GM10847 (cell line): Measurements from ENCODE around the gene HOMER1.

Source experiments
- POLR2A ChIP-seq: IDR thresholded peaks from 2 replicates; pipeline ENCODE4 v1.6.1; 2011; ENCODE audit not compliant: insufficient read length; ENCODE audit errors: extremely low read depth

Gene HOMER1

DNA sequence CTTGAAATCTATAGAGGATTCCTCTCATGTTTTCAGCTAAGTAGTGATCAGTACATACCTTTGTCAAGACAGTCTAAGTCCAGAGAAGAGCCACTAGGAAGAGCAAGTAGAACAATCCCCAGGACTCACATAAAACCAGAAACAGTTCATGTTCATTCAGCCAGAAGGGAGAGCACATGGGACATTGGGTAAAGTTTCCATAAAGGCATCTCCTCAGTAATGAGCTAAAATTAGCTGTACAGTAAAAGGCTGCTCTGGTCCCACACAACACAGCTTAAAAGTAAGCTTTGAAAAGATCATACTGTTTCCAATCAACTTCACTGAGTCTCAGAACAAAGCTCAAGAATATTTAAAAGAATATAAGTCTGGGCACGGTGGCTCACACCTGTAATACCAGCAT, 32.4 kb downstream of the HOMER1 start:
- TF ChIP-seq POLR2A, result no peak

DNA sequence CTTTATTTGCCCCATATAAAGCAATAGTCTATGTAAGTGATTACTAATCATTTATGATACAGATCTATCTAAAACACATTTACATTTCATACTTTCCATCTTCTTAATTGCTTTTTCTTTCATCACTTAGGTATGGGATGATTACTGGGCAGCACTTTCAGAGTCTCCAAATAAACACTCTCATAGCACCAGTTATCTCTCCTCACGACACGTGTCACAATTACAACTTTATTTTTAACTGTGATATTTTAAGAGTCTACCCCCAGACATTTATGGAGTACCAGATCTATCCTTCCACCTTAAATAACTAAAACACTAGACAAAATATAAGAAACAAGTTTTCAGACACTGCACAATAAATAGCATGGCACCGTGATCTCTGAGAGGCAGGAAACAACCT, 32.9 kb downstream of the HOMER1 start:
- TF ChIP-seq POLR2A, result no peak

DNA sequence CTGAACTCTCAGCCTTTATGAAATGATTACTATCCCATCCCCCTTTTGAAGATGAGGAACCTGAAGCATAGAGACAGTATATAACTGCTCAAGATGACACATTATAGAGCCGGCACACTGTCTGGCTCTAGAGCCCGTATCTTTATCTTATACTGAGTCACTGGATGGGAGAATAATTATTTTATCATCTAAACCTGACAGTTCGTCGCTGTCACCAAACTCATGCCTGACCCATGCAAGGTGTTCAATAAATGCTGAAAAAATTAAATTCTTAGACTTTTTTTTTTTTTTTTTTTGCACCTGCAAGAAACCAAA, 38.8 kb downstream of the HOMER1 start:
- no peak for TF ChIP-seq POLR2A

DNA sequence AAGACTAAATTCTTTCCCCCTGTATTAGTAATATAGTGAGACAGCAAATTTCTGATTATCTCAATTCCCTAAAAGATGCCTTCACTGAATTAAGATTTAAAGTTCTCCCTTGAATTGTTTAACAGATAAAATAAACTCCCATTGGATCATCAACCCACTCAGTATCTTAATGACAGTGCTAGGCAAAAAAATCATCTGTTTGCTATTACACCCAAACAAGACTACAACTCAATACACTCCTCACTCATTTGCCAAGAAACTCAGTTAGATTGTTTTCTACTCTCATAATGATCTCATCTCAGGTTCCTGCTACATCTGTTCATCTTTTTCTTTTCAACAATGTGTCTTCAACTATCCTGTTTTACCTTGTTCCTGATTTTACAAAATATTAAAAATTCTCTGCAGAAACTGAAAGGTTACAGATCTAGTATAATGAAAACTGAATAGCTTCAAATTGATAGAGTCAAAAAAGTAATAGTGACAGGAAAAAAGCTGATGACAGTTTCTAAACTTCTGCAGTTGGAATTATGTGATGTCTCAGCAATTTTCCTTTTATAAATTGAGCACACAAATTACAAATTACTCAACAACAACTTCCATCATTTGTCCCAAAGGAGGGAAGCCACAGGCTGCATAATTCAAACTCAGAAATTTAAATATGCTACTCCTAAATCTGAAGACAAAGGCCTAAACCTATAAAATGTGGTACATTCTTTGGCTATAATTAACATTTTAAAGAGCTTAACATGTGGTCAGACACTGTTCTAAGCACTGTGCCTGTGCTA, 39.4 kb downstream of the HOMER1 start:
- no peak for TF ChIP-seq POLR2A

DNA sequence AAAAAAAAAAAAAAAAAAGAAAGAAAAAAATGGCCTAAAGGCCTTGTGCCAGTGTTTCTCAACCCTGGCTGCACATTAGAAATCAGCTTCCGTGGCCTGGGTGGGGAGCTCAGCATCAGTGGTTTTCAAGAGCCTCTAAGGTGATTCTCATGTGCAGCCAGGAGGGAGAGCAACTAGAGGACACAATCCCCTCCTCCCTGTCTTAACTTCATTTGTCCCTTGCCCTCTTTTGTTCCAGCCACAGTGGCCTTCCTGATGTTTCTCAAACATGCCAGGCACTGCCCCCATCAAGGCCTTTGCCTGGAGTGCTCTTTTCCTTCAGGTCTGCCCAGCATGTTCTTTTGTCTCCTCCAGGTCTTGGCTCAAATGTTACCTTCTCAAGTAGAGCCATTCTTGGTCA, 42.4 kb downstream of the HOMER1 start:
- no peak for TF ChIP-seq POLR2A

DNA sequence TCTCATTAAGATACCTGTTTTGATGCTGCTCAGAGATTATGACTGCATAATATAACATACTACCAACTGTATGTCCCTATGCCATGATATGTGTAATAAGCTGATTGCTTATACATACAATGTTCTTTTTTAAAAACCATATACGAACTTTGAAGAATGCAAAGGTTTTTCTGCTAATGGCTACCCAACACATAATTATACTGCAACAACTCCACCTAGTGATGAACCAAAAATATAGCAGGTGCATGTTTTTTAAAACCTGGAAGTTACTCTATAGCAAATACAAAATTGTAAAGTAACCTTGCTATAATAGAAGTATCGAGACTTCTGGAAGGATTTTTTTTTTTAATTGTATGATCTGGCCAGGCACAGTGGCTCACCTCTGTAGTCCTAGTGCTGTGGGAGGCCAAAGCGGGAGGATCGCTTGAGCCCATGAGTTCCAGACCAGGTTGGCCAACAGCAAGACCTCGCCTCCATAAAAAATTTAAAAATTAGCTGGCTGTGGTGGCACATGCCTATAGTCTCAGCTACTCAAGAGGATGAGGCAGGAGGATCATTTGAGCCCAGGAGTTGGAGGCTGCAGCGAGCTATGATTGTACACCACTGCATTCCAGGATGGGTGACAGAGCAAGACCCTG, 49.1 kb downstream of the HOMER1 start:
- no peak for TF ChIP-seq POLR2A

DNA sequence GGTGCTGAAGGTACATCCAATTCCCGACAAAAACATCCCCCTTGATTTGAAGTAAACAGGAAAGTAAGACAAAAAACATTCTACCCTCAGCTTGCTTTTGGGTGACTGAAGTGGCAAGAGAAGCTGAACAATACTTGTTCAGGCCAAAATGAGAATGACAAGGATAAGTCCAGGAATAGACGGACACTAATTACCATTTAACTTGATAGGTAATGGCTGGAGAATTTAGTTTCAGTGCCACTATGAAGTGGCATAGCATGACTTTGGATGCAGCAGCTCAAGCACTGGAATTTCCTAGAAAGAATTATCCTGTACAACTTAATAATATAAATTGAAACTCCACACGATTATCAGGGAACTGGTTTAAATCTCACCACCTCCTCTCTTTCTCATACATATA, 49.7 kb downstream of the HOMER1 start:
- no peak for TF ChIP-seq POLR2A

DNA sequence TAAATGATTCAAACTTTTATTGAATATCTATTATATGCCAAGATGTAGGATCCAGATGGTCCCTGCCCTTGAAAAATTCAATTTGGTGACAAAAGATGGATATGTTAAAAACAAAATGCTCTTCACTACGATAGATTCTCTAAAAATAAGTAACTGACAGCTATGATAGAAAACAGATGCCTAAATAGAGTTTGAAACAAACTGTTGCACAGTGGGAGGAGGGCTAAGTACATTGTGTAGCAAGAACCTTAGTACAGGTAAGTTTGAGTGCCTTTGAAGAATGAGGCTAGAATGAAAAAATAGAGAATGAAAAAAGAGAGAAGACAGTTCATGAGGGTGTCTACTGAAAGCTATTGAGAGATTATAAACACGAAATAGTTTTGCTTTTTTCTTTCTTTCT, 54.3 kb downstream of the HOMER1 start:
- no peak for TF ChIP-seq POLR2A

DNA sequence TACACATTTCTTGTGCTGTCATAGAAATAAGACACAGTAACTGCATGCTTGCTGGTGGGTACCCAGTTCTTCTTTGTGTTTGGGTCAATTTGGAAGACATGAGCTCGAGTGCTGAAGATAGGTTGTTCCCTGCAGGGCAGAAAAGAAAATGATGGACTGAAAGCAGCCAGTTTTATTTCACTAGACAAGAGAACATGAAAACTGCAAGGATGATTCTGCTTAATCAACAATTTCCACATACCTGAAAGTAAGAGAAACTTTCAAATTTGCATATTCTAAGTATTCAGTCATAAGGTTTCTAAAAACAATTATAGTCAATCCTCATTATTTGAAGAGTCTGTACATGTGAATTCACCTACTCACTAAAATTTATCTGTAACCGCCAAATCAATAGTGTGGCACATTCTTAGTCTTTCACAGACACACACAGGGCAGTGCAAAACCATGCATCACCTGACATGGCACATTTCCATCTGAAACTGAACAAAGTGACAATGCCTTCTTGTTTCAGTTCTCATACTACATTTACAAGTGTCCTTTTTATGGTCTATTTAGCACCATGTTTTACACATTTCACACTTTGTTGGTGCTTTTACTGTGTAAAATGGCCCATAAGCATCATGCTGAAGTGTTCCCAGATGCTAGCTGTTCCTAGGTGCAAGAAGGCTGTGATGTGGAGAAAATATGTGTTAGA, 56.9 kb downstream of the HOMER1 start:
- TF ChIP-seq POLR2A, result no peak

DNA sequence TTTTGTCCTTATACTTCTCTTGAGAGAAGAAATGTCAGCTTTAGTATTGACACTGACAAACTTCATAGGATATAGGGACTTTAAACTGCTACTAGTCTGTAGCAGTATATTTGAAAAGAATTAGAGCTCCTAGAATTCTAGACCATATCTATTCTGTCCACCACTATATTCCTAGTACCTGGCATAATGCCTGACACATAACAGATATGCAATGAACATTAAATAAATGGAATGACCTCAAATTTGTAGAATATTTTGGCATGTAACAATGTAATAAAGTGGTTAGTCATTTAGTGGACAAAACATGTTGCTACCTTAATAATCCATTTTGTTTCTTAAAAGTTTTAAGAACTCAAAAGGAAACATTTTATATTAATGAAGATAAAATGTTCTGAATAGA, 57.5 kb downstream of the HOMER1 start:
- TF ChIP-seq POLR2A, result no peak

DNA sequence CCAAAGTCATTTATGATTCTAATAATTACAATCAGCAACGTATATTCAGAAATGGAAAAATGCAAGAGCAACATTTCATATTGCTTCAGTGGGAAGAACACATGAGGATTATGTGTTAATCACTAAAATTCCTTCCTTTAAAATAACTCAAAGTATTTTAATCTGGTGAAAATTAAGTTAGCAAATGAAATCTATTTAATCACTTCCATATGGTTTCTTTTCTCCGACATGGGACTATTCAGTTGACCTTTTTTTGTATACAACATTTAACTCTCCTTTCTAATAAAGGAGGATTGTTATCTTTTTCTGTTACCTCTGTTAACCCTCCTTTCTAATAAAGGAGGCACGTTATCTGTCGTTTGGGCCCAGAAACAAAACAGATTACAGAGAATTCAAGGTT, 59.9 kb downstream of the HOMER1 start:
- no peak for TF ChIP-seq POLR2A

DNA sequence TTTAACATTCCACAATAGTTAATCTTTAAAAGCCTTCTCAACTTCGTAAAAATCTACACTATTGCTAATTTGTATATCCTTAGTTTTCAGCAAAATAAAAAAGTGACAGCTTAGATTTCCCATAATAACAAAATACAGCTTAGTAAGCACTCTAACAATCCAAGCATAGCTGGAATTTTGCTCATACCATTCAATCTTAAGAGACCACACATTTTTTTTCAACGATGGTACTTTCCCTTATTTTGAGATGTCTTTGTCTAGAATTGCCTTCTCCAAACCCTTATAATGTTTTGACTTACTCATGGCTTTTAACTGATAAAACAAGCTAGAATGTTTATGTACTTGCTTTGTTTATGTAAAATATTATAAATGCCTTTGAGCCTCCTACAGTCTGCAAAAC, 65.6 kb downstream of the HOMER1 start:
- TF ChIP-seq POLR2A, result no peak

DNA sequence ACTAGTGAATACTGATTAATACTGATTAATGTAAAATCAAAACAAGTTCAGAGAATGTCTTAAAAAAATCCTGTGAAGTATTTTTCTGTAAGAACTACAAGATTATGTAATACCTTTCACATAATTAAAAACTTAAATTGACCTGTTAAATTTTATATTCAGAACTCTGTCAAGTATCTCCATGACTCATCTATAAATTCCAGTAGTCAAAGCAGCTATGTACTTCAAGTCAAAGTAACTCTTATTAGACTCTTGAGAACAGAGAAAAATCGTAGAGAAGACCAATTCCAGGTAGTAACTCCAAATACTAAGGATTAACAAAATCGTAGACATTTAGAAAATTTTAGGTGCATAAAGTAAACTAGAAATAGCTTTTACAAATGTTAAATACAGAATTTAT, 77.1 kb downstream of the HOMER1 start:
- TF ChIP-seq POLR2A, result no peak

DNA sequence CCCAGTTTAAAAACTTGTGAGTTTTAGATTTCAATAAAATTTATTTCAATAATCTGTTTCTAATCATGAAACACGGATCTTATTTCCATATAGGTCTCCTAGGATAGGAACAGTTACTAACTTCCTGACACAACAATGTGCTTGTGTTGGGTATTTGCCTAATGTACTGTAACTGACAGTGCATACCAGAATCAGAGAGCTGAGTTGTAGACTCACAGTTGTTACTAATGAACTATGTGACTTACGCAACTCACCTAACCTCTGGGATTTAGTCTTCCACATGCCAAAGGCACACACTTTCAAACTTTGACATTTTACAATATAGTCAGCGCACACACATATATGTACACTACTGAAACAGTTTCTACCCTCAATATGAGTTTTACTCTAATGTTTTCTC, 77.7 kb downstream of the HOMER1 start:
- TF ChIP-seq POLR2A, result no peak

DNA sequence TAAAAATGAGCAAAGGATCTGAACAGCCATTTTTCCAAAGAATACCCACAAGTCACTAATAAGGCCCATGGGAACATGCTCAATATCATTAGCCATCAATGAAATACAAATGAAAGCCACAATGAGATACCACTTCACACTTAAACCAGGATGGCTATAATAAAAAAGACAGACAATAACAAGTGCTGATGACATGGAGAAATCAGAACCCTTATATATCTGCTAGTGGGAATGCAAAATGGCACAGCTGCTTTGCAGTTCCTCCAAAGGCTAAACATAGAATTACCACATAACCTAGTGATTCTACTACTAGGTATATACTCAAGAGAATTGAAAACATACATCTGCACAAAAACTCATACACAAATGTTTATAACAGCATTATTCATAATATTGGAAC, 83.7 kb downstream of the HOMER1 start:
- TF ChIP-seq POLR2A, result no peak

DNA sequence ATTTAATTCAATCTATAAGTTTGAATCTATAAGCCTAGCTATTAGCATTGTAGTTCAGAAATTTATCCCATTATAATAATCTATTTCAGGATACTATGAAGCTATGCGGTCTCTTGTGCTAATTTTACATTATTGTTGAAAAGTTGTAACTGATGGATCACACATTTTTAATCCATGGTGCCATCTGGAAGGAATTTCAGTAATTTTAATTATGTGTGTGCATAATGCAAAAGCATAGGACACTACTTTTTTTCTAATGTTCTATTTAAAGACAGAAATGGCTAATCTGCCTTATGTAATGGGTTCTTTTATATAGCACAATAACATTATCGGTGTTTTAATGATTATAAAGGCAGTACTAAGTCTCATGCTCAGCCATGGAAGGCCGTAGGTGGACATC, 90.6 kb downstream of the HOMER1 start:
- no peak for TF ChIP-seq POLR2A
